ENCODE measurements around the gene SH3YL1.

DNA sequence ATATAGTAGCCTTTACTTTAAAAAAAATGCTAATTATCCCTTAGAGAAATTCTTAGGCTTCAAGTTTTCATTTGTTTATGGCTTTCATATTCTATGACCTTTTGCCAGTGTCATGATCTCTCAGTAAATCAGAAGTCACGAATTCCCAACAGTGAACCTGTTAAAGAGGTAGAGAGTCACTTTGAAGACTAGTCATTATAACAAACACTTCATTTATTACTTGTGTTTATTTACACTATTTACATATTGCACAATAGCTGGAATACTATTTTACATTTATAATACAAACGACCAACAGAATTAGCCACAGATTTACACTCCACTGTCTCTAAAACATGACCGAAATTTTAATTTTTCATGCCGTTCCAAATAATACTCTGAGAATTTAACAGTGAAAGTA, 15.5 kb upstream of the SH3YL1 start:
- TF ChIP-seq, protein P1, sequence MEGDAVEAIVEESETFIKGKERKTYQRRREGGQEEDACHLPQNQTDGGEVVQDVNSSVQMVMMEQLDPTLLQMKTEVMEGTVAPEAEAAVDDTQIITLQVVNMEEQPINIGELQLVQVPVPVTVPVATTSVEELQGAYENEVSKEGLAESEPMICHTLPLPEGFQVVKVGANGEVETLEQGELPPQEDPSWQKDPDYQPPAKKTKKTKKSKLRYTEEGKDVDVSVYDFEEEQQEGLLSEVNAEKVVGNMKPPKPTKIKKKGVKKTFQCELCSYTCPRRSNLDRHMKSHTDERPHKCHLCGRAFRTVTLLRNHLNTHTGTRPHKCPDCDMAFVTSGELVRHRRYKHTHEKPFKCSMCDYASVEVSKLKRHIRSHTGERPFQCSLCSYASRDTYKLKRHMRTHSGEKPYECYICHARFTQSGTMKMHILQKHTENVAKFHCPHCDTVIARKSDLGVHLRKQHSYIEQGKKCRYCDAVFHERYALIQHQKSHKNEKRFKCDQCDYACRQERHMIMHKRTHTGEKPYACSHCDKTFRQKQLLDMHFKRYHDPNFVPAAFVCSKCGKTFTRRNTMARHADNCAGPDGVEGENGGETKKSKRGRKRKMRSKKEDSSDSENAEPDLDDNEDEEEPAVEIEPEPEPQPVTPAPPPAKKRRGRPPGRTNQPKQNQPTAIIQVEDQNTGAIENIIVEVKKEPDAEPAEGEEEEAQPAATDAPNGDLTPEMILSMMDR (IDR thresholded peaks at IDR 0.05; ENCODE audit: borderline replicate concordance, extremely low read depth, low read length, poor library complexity, severe bottlenecking): no peak
- no peak for TF ChIP-seq EZH2 (IDR thresholded peaks at IDR 0.05; ENCODE audit: borderline replicate concordance, low read depth, low read length, severe bottlenecking)
